ENCODE measurements around the gene APOF. TPM values are rescaled to one million over a fixed set of nuclear protein-coding genes. Genes with fewer than 3 reads are reported as not detected.

Gene APOF
- total and polyA plus RNA-seq, 2 experiments from 2014 or later: not detected

GRCh38 chr12:56398324-56398723, 35.7 kb upstream of the APOF start:
- no peak for DNase-seq (ENCODE audit: low read depth in 1 of 2, low spot score in 1 of 2)
- no peak overlapping the region for H3K4me3 ChIP-seq
- TF ChIP-seq, protein P1, sequence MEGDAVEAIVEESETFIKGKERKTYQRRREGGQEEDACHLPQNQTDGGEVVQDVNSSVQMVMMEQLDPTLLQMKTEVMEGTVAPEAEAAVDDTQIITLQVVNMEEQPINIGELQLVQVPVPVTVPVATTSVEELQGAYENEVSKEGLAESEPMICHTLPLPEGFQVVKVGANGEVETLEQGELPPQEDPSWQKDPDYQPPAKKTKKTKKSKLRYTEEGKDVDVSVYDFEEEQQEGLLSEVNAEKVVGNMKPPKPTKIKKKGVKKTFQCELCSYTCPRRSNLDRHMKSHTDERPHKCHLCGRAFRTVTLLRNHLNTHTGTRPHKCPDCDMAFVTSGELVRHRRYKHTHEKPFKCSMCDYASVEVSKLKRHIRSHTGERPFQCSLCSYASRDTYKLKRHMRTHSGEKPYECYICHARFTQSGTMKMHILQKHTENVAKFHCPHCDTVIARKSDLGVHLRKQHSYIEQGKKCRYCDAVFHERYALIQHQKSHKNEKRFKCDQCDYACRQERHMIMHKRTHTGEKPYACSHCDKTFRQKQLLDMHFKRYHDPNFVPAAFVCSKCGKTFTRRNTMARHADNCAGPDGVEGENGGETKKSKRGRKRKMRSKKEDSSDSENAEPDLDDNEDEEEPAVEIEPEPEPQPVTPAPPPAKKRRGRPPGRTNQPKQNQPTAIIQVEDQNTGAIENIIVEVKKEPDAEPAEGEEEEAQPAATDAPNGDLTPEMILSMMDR (IDR thresholded peaks at IDR 0.05; ENCODE audit: low read depth, low read length): no peak
- no peaks in the 10 kb centered on the region for H3K9me3 ChIP-seq (ENCODE audit: low read depth)
- no peaks in the 10 kb centered on the region for H3K36me3 ChIP-seq
- no peaks in the 10 kb centered on the region for H3K27me3 ChIP-seq
- H3K27ac ChIP-seq: no peak overlapping the region
- no peaks in the 10 kb centered on the region for H3K4me1 ChIP-seq (ENCODE audit: low read depth)

DNA sequence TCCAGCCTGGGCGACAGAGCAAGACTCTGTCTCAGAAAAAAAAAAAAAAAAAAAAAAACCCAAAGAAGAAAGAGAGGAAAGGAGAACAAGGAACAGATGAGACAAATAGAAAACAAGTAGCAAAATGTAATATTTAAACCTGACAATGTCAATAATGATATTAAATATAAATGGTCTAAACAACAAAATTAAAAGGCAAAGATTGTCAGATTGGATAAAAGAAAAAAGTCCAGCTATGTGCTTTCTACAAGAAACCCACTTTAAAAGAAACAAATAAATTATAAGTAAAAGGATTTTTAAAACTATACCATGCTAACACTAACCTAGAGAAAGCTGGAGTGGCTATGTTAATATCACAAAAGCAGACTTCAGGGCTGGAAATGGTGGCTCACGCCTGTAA, 29.7 kb upstream of the APOF start:
- Histone ChIP-seq H3K27ac (no peak overlapping the region), H3K9me3 (ENCODE audit: low read depth) (no peaks in the 10 kb centered on the region), H3K4me1 (ENCODE audit: low read depth) (no peaks in the 10 kb centered on the region), H3K36me3 (no peaks in the 10 kb centered on the region), H3K4me3 (no peak overlapping the region), H3K27me3 (no peaks in the 10 kb centered on the region)
- no peak for DNase-seq (ENCODE audit: low read depth in 1 of 2, low spot score in 1 of 2)
- TF ChIP-seq, protein P1 (IDR thresholded peaks at IDR 0.05; ENCODE audit: low read depth, low read length): no peak

- no peak overlapping the region for H3K27ac ChIP-seq
- no peaks in the 10 kb centered on the region for H3K27me3 ChIP-seq
- no peaks in the 10 kb centered on the region for H3K36me3 ChIP-seq
- no peaks in the 10 kb centered on the region for H3K4me1 ChIP-seq (ENCODE audit: low read depth)
- no peak overlapping the region for H3K4me3 ChIP-seq
- no peaks in the 10 kb centered on the region for H3K9me3 ChIP-seq (ENCODE audit: low read depth)
- no peak for DNase-seq (ENCODE audit: low read depth in 1 of 2, low spot score in 1 of 2)
- TF ChIP-seq, protein P1 (IDR thresholded peaks at IDR 0.05; ENCODE audit: low read depth, low read length): no peak
Measured at GRCh38 chr12:56391721-56392120, 29.1 kb upstream of the APOF start.

DNA sequence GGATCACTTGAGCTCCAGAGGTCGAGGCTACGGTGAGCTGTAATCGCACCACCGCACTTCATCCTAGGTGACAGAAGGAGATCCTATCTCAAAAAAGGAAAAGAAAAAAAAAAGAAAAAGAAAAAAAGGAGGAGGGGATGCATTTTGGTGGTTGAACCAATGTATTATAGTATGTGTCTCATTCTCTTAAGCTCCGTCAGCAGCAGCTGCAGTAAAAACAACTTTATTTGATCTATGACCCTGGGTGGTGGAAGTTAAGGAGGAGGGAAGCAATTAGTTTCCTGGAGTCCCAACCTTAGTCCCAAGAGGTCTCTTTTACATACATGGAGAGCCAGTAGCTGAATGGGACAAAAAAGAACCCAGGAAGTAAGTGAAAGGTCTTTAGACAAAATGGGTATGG, 26.8 kb upstream of the APOF start:
- H3K27ac ChIP-seq: no peak overlapping the region
- TF ChIP-seq, protein P1 (IDR thresholded peaks at IDR 0.05; ENCODE audit: low read depth, low read length): no peak

DNA sequence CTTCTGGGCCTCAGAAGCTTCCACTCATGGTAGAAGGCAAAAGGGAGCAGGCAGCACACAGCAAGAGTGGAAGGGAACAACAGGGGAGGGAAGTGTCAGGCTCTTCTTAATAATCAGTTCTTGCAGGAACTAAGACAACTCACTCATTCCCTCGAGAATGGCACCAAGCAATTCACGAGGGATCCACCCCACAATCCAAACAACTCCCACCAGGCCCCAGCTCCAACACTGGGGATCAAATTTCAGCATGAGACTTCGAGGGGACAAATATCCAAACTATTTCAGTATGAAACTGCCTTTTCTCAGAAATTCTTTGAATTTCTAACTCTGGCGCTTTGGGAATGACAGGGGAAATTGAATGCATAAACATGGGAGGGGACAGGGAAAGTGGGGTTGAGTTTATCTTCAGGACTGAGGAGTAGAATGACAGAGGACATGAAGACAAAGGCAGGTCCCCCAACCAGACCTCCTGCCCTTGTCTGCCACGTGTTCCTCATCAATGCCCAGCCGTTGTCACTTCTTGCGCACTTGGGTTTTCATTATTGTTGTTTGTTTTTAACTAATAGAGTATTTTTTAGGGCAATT, 24.6 kb upstream of the APOF start:
- TF ChIP-seq, protein P1 (IDR thresholded peaks at IDR 0.05; ENCODE audit: low read depth, low read length): no peak
- Histone ChIP-seq H3K36me3 (no peaks in the 10 kb centered on the region), H3K4me3 (no peak overlapping the region), H3K9me3 (ENCODE audit: low read depth) (no peaks in the 10 kb centered on the region), H3K27me3 (no peaks in the 10 kb centered on the region), H3K4me1 (ENCODE audit: low read depth) (no peaks in the 10 kb centered on the region), H3K27ac (no peak overlapping the region)
- peak in 1 of 2 donors; percentile 33 for DNase-seq (ENCODE audit: low read depth in 1 of 2, low spot score in 1 of 2)

More for the DNA sequence above, 26.8 kb upstream of the APOF start:
- H3K9me3 ChIP-seq (ENCODE audit: low read depth): no peaks in the 10 kb centered on the region
- no peaks in the 10 kb centered on the region for H3K36me3 ChIP-seq
- no peaks in the 10 kb centered on the region for H3K4me1 ChIP-seq (ENCODE audit: low read depth)
- H3K27me3 ChIP-seq: no peaks in the 10 kb centered on the region
- DNase-seq (ENCODE audit: low read depth in 1 of 2, low spot score in 1 of 2): no peak
- no peak overlapping the region for H3K4me3 ChIP-seq
